ENCODE results near the gene AHNAK2.
"Not testable (repeated sequence)": the region's sequence is repeated elsewhere in the genome, so short reads cannot be mapped to it uniquely, and the experiment has no call there.

Gene AHNAK2

DNA sequence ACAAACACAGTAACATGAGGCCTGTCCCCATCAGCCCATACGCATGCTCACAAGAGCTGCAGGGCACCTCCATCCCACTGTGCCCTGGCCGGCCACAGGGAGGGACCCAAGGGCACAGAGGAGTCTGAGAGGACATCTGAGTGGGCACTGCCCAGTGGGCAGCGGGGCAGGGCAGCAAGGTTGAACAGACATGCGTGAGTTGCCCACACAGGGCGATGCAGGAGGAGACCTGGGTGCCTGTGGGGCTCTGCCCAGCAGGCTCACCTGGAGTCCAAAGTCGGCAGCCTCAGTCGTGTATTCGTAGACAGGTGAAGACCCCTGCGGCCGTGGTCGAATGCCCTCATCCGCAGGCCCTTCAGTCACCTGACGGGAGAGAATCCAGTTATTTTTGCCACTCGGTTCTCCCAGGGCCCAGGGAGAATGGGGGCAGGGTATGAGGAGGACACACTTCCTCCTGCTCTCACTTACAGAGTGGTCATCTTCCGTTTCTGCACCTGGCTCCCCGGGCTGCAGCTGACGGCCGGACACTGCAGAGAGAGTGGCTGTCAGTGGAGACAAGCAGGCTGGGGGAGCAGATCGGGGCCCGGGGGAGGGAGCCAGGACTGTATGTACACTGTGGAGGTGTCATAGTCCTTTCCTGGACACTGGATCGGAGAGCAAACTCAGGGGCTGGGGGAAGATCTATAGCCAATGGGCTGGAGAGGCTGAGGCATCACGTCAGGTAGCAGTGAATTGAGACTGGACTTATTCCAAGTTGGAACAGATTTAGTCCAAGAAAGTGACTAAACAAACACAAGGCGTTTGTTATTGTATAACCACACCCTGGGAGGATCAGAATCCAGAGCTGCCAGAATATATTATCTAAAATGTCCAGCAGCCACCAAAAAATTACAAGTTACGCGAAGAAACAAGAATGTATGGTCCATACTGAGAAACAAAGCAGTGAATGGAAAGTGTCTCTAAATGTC is 20.7 kb downstream of the AHNAK2 start:
- TF ChIP-seq, protein P1, sequence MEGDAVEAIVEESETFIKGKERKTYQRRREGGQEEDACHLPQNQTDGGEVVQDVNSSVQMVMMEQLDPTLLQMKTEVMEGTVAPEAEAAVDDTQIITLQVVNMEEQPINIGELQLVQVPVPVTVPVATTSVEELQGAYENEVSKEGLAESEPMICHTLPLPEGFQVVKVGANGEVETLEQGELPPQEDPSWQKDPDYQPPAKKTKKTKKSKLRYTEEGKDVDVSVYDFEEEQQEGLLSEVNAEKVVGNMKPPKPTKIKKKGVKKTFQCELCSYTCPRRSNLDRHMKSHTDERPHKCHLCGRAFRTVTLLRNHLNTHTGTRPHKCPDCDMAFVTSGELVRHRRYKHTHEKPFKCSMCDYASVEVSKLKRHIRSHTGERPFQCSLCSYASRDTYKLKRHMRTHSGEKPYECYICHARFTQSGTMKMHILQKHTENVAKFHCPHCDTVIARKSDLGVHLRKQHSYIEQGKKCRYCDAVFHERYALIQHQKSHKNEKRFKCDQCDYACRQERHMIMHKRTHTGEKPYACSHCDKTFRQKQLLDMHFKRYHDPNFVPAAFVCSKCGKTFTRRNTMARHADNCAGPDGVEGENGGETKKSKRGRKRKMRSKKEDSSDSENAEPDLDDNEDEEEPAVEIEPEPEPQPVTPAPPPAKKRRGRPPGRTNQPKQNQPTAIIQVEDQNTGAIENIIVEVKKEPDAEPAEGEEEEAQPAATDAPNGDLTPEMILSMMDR (conservative IDR thresholded peaks at IDR 0.05; ENCODE audit: control insufficient read depth, insufficient read depth, low read depth, low read length), result no peak
- no peak overlapping the region for H3K4me3 ChIP-seq (ENCODE audit: control insufficient read depth, low read depth, low read length)
- DNase-seq (ENCODE audit: low read depth), result peak; percentile 31

DNA sequence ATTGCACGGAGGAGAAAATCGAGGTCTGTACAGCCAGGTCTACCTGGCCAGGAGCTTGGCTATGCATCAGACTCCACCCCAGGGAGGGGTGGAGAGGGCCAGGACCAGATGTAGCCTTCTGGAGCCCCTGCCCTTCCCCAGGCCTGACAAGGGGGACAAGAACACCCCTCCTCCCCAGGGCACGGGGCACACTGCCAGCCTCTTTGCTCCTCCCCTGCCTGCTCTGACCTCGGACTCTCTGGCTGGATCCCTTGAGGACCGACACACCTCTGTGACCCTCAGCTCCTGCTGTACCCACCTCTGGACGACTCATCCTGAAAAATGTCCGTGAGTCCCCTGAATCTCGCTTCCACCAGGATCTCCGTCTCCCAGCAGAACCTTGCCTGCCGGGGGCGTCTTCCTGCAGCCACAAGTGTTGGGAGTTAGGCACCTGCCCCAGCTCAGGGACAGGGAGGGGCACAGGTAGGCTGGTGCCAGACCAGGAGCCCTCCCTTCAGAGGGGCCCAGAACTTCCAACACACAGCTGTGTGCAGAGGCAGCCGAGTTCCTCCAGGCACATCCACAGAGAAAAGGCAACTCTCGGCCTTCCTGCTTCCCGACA is 21.8 kb downstream of the AHNAK2 start:
- no peak overlapping the region for H3K4me3 ChIP-seq (ENCODE audit: control insufficient read depth, low read depth, low read length)
- TF ChIP-seq, protein P1 (conservative IDR thresholded peaks at IDR 0.05; ENCODE audit: control insufficient read depth, insufficient read depth, low read depth, low read length), result no peak
- DNase-seq (ENCODE audit: low read depth), result no peak

DNA sequence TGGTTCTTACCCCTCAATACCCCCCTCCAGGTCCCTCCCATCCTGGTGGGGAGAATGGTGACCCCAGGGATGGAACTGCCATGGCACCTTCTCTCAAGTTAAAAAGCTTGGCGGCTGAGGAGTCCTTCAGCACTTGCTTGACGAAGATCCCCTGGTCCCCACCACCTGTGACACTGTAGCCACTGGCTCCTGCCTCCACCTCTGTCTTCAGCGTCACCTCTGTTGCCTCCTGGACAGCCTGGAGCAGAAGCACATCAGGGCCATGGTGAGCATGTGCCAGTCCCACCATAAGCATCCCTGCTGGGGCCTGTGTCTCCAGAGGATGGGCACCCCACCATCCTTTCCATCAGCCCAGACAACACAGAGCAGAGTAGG is 22.8 kb downstream of the AHNAK2 start:
- TF ChIP-seq, protein P1 (conservative IDR thresholded peaks at IDR 0.05; ENCODE audit: control insufficient read depth, insufficient read depth, low read depth, low read length), result no peak
- DNase-seq (ENCODE audit: low read depth), result no peak
- no peak overlapping the region for H3K4me3 ChIP-seq (ENCODE audit: control insufficient read depth, low read depth, low read length)

DNA sequence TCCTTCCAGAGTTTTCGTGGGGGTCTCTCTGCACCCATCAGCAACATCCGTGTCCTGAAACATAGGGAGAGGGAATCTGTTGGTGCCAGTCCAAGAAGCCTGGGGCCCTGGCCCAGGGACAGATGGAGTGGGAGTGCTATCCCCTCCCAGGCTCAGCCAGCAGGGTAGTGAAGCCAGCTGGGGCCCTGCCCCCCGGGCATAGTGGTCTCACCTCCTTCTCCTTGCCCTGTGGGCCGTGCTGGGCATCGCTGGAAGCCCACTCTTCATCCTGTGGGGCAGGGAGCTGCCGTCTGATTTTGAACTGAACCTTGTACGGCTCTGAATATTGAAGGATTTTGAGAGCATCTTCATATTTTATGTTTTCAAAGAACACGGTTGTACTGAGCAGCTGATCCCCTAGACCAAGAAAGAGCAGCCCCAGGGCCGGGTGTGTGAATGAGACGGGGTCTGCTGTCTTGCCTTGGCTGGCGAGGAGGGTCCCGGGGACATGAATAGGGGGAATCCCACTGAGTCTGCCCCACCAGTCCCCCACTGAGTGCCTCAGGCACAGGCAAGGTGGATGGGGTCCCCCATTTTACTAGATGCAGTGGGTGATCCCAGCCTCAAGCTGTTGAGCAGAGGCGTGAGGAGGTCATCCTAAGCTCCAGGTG is 23.3 kb downstream of the AHNAK2 start:
- TF ChIP-seq, protein P1 (conservative IDR thresholded peaks at IDR 0.05; ENCODE audit: control insufficient read depth, insufficient read depth, low read depth, low read length), result no peak
- H3K4me3 ChIP-seq (ENCODE audit: control insufficient read depth, low read depth, low read length), result no peak overlapping the region
- DNase-seq (ENCODE audit: low read depth), result no peak

DNA sequence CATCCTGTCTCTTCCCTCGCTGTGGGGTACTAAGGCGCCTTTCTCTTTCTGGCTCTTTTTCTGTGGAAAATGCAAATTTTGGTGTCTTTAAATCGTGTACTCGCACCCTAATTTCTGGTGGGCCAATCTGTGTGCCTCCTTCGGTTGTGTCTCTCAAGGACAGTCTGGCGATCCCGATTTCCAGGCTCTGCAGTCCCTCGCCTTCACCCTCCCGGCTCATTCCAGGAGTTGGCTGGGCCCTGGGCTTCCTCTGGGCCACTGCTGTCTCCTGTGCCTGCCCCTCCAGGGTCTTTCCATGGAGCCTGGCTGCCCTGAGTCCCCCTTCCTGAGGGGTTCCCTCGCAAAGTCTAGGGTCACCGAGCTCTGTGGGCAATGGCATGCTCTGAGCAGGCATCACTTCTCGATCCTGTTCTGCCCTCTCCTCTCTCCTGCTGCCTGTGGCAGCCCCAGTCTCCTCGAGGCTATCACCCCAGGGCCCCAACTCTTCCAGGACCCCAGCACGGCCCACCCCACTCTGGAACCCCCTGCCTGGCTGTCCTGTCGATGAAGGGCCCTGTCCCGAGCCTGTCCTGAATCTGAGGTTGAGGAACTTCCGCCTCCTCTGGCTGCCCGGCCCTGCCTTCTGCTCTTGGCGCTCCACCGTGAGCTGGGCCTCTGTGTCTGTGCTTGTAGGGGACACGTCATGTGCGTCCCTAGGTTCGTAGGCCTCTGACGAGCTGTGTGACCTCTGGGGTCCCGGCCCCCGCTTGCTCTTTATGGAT is 24.1 kb downstream of the AHNAK2 start:
- no peak for DNase-seq (ENCODE audit: low read depth)
- TF ChIP-seq, protein P1 (conservative IDR thresholded peaks at IDR 0.05; ENCODE audit: control insufficient read depth, insufficient read depth, low read depth, low read length), result no peak
- no peak overlapping the region for H3K4me3 ChIP-seq (ENCODE audit: control insufficient read depth, low read depth, low read length)

DNA sequence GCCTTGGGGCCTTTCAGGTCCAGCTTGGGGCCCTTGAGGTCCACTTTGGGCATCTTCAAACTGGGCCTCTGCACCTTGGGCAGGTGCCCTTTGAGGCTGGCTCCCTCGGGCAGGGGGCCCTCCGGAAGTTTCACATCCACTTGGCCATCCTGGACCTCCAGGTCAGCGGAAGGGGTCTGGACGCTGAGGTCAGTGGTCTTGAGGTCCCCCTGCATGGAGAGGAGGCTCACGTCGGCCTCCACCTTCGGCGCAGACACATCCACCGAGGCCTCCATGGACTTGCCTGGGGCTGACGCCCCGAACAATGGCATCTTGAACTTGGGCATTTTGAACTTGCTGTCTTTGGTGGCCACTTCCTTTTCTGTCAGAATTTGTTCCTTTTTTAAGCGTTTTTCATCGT is 25.1 kb downstream of the AHNAK2 start:
- no peak overlapping the region for H3K4me3 ChIP-seq (ENCODE audit: control insufficient read depth, low read depth, low read length)
- DNase-seq (ENCODE audit: low read depth), result no peak
- TF ChIP-seq, protein P1 (conservative IDR thresholded peaks at IDR 0.05; ENCODE audit: control insufficient read depth, insufficient read depth, low read depth, low read length), result no peak

DNA sequence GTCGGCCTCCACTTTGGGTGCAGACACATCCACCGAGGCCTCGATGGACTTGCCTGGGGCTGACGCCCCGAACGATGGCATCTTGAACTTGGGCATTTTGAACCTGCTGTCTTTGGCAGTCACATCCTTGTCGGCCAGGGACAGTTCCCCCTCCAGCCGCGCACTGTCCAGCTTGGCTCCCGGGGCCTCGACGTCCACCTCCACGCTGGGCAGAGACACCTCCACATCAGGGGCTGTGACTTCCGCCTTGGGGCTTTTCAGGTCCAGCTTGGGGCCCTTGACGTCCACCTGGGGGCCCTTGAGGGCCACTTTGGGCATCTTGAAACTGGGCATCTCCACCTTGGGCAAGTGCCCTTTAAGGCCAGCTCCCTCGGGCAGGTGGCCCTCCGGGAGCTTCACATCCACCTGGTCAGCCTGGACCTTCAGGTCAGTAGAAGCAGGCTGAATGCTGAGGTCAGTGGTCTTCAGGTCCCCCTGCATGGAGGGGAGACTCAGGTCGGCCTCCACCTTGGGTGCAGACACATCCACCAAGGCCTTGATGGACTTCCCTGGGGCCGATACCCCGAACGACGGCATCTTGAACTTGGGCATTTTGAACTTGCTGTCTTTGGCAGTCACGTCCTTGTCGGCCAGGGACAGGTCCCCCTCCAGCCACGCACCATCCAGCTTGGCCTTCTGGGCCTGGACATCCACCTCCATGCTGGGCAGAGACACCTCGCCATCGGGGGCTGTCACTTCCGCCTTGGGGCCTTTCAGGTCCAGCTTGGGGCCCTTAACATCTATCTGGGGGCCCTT is 26.1 kb downstream of the AHNAK2 start:
- not testable (repeated sequence) for DNase-seq (ENCODE audit: low read depth); H3K4me3 ChIP-seq (ENCODE audit: control insufficient read depth, low read depth, low read length)

DNA sequence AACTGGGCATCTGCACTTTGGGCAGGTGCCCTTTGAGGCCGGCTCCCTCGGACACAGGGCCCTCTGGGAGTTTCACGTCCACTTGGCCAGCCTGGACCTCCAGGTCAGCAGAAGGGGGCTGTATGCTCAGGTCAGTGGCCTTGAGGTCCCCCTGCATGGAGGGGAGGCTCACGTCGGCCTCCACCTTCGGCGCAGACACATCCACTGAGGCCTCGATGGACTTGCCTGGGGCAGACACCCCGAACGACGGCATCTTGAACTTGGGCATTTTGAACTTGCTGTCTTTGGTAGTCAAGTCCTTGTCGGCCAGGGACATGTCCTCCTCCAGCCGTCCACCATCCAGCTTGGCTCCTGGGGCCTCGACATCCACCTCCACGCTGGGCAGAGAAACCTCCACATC is 27.5 kb downstream of the AHNAK2 start:
- DNase-seq (ENCODE audit: low read depth); H3K4me3 ChIP-seq (ENCODE audit: control insufficient read depth, low read depth, low read length): not testable (repeated sequence)

Data from fibroblast of mammary gland (primary cell).